ENCODE data around the gene ACAD8. TPM values are rescaled to one million over a fixed set of nuclear protein-coding genes. Genes with fewer than 3 reads are reported as not detected.

ACAD8 gene
- total RNA-seq, 1 donor from 2014 or later, result 48.4 TPM

- H3K9me3 ChIP-seq (ENCODE audit: low read depth), result no peaks in the 10 kb centered on the region
- peak overlapping the region; percentile 74 for H3K4me2 ChIP-seq
- H3K27ac Mint-ChIP-seq, result no peak overlapping the region
- peaks cover 89% of the 10 kb centered on the region for H3K27me3 ChIP-seq
- H3K4me1 ChIP-seq, result no peaks in the 10 kb centered on the region
- DNase-seq (ENCODE audit: low spot score), result no peak
- H3K36me3 Mint-ChIP-seq, result peaks cover 4% of the 10 kb centered on the region
- H3K9ac ChIP-seq, result no peak overlapping the region
- H3K4me3 Mint-ChIP-seq, result peak overlapping the region; percentile 86
- H3K79me2 ChIP-seq (ENCODE audit: low read depth), result no peaks in the 10 kb centered on the region
- no peak overlapping the region for H3K27ac ChIP-seq
- H2AFZ ChIP-seq (replicated peaks), result peak overlapping the region; percentile 53
- TF ChIP-seq EZH2 (IDR thresholded peaks at IDR 0.05) (no peak), EZH2phosphoT487 (IDR thresholded peaks at IDR 0.05) (no peak)
- TF ChIP-seq, protein P1, sequence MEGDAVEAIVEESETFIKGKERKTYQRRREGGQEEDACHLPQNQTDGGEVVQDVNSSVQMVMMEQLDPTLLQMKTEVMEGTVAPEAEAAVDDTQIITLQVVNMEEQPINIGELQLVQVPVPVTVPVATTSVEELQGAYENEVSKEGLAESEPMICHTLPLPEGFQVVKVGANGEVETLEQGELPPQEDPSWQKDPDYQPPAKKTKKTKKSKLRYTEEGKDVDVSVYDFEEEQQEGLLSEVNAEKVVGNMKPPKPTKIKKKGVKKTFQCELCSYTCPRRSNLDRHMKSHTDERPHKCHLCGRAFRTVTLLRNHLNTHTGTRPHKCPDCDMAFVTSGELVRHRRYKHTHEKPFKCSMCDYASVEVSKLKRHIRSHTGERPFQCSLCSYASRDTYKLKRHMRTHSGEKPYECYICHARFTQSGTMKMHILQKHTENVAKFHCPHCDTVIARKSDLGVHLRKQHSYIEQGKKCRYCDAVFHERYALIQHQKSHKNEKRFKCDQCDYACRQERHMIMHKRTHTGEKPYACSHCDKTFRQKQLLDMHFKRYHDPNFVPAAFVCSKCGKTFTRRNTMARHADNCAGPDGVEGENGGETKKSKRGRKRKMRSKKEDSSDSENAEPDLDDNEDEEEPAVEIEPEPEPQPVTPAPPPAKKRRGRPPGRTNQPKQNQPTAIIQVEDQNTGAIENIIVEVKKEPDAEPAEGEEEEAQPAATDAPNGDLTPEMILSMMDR (IDR thresholded peaks at IDR 0.05), result no peak
- H4K20me1 ChIP-seq (ENCODE audit: low read depth), result peaks cover 14% of the 10 kb centered on the region
- H3K4me3 ChIP-seq, result peak overlapping the region; percentile 50
- peaks cover 59% of the 10 kb centered on the region for H3K27me3 Mint-ChIP-seq (ENCODE audit: insufficient read depth, low read depth)
- H3K36me3 ChIP-seq, result no peaks in the 10 kb centered on the region
- peaks cover 3% of the 10 kb centered on the region for H3K9me3 Mint-ChIP-seq
- peaks cover 35% of the 10 kb centered on the region for H3K4me1 Mint-ChIP-seq
- peaks cover 16% of the 10 kb centered on the region for H3F3A ChIP-seq (ENCODE audit: low read depth)
Measured at GRCh38 chr11:134275188-134275533, 21.8 kb downstream of the ACAD8 start.

GRCh38 chr11:134275534-134276395 lies 22.4 kb downstream of the ACAD8 start, which contains the start of gene GLB1L3:
Gene GLB1L3 (plus strand): TSS chr11:134276379. CDS start chr11:134276741, 362 bp downstream.
- Mint-ChIP-seq H3K4me1 (peaks cover 35% of the 10 kb centered on the region), H3K9me3 (peaks cover 3% of the 10 kb centered on the region), H3K4me3 (peak within 1 kb of the TSS; percentile 86), H3K27me3 (ENCODE audit: insufficient read depth, low read depth) (peaks cover 57% of the 10 kb centered on the region), H3K27ac (no peak within 1 kb of the TSS), H3K36me3 (peaks cover 4% of the 10 kb centered on the region)
- Histone ChIP-seq H3K9ac (no peak within 1 kb of the TSS), H3K4me3 (peak within 1 kb of the TSS; percentile 50), H4K20me1 (ENCODE audit: low read depth) (peaks cover 14% of the 10 kb centered on the region), H3K36me3 (no peaks in the 10 kb centered on the region), H3K27me3 (peaks cover 83% of the 10 kb centered on the region), H3K9me3 (ENCODE audit: low read depth) (no peaks in the 10 kb centered on the region), H3K27ac (no peak within 1 kb of the TSS), H2AFZ (replicated peaks) (peak within 1 kb of the TSS; percentile 53), H3F3A (ENCODE audit: low read depth) (peaks cover 16% of the 10 kb centered on the region), H3K4me1 (no peaks in the 10 kb centered on the region), H3K4me2 (peak within 1 kb of the TSS; percentile 74), H3K79me2 (ENCODE audit: low read depth) (no peaks in the 10 kb centered on the region)
- peak; percentile 76 for DNase-seq (ENCODE audit: low spot score)
- TF ChIP-seq EZH2 (IDR thresholded peaks at IDR 0.05) (no peak), EZH2phosphoT487 (IDR thresholded peaks at IDR 0.05) (peak; percentile 90)
- TF ChIP-seq, protein P1 (IDR thresholded peaks at IDR 0.05), result peak; percentile 48

DNA sequence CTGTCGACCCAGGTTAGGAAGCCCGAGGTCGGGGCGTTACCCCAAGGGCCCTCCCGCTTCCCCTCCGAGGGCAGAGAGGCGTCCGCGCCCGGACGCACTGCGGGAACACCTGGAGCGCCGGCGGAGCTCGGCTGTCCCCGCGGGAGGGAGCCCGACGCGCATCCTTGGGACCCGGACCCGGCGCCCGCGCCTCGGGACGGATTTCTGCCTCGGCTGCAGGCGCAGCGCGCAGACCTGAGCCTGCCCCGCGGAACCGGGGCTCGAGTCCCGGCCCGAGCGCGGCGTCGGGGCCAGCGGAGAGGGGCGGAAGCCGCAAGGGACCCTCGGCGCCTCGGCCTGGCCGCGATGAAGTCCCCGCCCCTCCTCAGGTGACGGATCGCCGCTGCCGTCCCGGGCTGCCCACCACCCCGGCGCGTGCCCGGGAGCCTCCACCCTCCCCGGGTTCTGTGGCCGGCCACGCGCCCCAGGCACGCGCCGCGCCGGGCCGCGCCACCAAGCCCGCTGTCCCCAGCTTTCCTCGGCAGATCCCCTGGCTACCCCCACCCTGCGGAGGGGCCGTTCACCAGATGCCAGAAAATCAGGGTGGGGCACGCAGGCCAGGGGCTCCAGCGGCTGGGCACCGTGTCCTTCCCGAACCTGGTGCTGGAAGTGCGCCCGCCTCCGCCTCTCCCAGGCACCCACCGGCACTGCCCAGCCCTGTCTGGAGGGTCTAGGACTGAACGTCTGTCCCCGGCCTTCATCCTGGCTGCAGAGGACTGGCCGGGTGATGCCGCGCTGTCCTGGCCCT lies 23.2 kb downstream of the ACAD8 start:
- H3K27ac ChIP-seq, result no peak overlapping the region
- H3K27me3 Mint-ChIP-seq (ENCODE audit: insufficient read depth, low read depth), result peaks cover 52% of the 10 kb centered on the region
- H3K9ac ChIP-seq, result no peak overlapping the region
- H3K4me1 Mint-ChIP-seq, result peaks cover 33% of the 10 kb centered on the region
- TF ChIP-seq EZH2phosphoT487 (IDR thresholded peaks at IDR 0.05) (peak; percentile 76), EZH2 (IDR thresholded peaks at IDR 0.05) (peak; percentile 87)
- TF ChIP-seq, protein P1 (IDR thresholded peaks at IDR 0.05), result no peak
- peaks cover 75% of the 10 kb centered on the region for H3K27me3 ChIP-seq
- H3K79me2 ChIP-seq (ENCODE audit: low read depth), result no peaks in the 10 kb centered on the region
- H3K4me3 Mint-ChIP-seq, result peak overlapping the region; percentile 86
- peaks cover 3% of the 10 kb centered on the region for H3K9me3 Mint-ChIP-seq
- H3K4me3 ChIP-seq, result peak overlapping the region; percentile 50
- peaks cover 16% of the 10 kb centered on the region for H3F3A ChIP-seq (ENCODE audit: low read depth)
- no peak overlapping the region for H3K27ac Mint-ChIP-seq
- peak; percentile 56 for DNase-seq (ENCODE audit: low spot score)
- H3K4me1 ChIP-seq, result no peaks in the 10 kb centered on the region
- H2AFZ ChIP-seq (replicated peaks), result peak overlapping the region; percentile 53
- H3K9me3 ChIP-seq (ENCODE audit: low read depth), result no peaks in the 10 kb centered on the region
- H3K36me3 ChIP-seq, result no peaks in the 10 kb centered on the region
- peak overlapping the region; percentile 74 for H3K4me2 ChIP-seq
- H3K36me3 Mint-ChIP-seq, result peaks cover 4% of the 10 kb centered on the region
- H4K20me1 ChIP-seq (ENCODE audit: low read depth), result peaks cover 14% of the 10 kb centered on the region
